Measurements from ENCODE around the gene LAMC2.
A peak's percentile ranks its signal among the peaks of the same experiment; 100 is the strongest.
"Not testable (repeated sequence)": the region's sequence is repeated elsewhere in the genome, so short reads cannot be mapped to it uniquely, and the experiment has no call there.

The LAMC2 gene

GRCh38 chr1:183262628-183263200 is 76.7 kb downstream of the LAMC2 start:
- Histone ChIP-seq H3K27me3 (ENCODE audit: control insufficient read depth, insufficient read depth, low read length) (no peaks in the 10 kb centered on the region), H3K36me3 (ENCODE audit: control insufficient read depth, insufficient read depth, low read length) (no peaks in the 10 kb centered on the region), H3K4me1 (ENCODE audit: control insufficient read depth, insufficient read depth, low read length) (no peaks in the 10 kb centered on the region), H3K27ac (ENCODE audit: low read depth, low read length) (no peak overlapping the region), H3K9ac (ENCODE audit: low read length) (no peak overlapping the region), H3K4me3 (ENCODE audit: low read length) (no peak overlapping the region)

GRCh38 chr1:183263886-183264602 is 78.0 kb downstream of the LAMC2 start:
- Histone ChIP-seq H3K4me1 (ENCODE audit: control insufficient read depth, insufficient read depth, low read length) (no peaks in the 10 kb centered on the region), H3K27ac (ENCODE audit: low read depth, low read length) (no peak overlapping the region), H3K9ac (ENCODE audit: low read length) (no peak overlapping the region), H3K27me3 (ENCODE audit: control insufficient read depth, insufficient read depth, low read length) (no peaks in the 10 kb centered on the region), H3K4me3 (ENCODE audit: low read length) (no peak overlapping the region), H3K36me3 (ENCODE audit: control insufficient read depth, insufficient read depth, low read length) (no peaks in the 10 kb centered on the region)

- H3K9ac ChIP-seq (ENCODE audit: low read length) = no peak overlapping the region
- no peak overlapping the region for H3K4me3 ChIP-seq (ENCODE audit: low read length)
- H3K27ac ChIP-seq (ENCODE audit: low read depth, low read length) = no peak overlapping the region
- no peaks in the 10 kb centered on the region for H3K4me1 ChIP-seq (ENCODE audit: control insufficient read depth, insufficient read depth, low read length)
- H3K27me3 ChIP-seq (ENCODE audit: control insufficient read depth, insufficient read depth, low read length) = peaks cover 2% of the 10 kb centered on the region
- H3K36me3 ChIP-seq (ENCODE audit: control insufficient read depth, insufficient read depth, low read length) = no peaks in the 10 kb centered on the region
Measured at GRCh38 chr1:183267646-183268431, 81.8 kb downstream of the LAMC2 start.

GRCh38 chr1:183270541-183271141 is 84.6 kb downstream of the LAMC2 start:
- no peak overlapping the region for H3K4me3 ChIP-seq (ENCODE audit: low read length)
- H3K9ac ChIP-seq (ENCODE audit: low read length) = no peak overlapping the region
- H3K27me3 ChIP-seq (ENCODE audit: control insufficient read depth, insufficient read depth, low read length) = peaks cover 2% of the 10 kb centered on the region
- no peaks in the 10 kb centered on the region for H3K4me1 ChIP-seq (ENCODE audit: control insufficient read depth, insufficient read depth, low read length)
- H3K27ac ChIP-seq (ENCODE audit: low read depth, low read length) = no peak overlapping the region
- H3K36me3 ChIP-seq (ENCODE audit: control insufficient read depth, insufficient read depth, low read length) = no peaks in the 10 kb centered on the region

GRCh38 chr1:183272390-183272848 is 86.4 kb downstream of the LAMC2 start:
- Histone ChIP-seq H3K27ac (ENCODE audit: low read depth, low read length) (no peak overlapping the region), H3K9ac (ENCODE audit: low read length) (no peak overlapping the region), H3K27me3 (ENCODE audit: control insufficient read depth, insufficient read depth, low read length) (peaks cover 2% of the 10 kb centered on the region), H3K4me1 (ENCODE audit: control insufficient read depth, insufficient read depth, low read length) (no peaks in the 10 kb centered on the region), H3K36me3 (ENCODE audit: control insufficient read depth, insufficient read depth, low read length) (no peaks in the 10 kb centered on the region), H3K4me3 (ENCODE audit: low read length) (no peak overlapping the region)

- Histone ChIP-seq H3K27ac (ENCODE audit: low read depth, low read length) (no peak overlapping the region), H3K27me3 (ENCODE audit: control insufficient read depth, insufficient read depth, low read length) (peaks cover 2% of the 10 kb centered on the region), H3K36me3 (ENCODE audit: control insufficient read depth, insufficient read depth, low read length) (no peaks in the 10 kb centered on the region), H3K4me3 (ENCODE audit: low read length) (no peak overlapping the region), H3K9ac (ENCODE audit: low read length) (no peak overlapping the region), H3K4me1 (ENCODE audit: control insufficient read depth, insufficient read depth, low read length) (peaks cover under 1% of the 10 kb centered on the region)
Measured at GRCh38 chr1:183273300-183273699, 87.2 kb downstream of the LAMC2 start.

- not testable (repeated sequence) for H3K9ac ChIP-seq (ENCODE audit: low read length); H3K27me3 ChIP-seq (ENCODE audit: control insufficient read depth, insufficient read depth, low read length); H3K4me1 ChIP-seq (ENCODE audit: control insufficient read depth, insufficient read depth, low read length); H3K36me3 ChIP-seq (ENCODE audit: control insufficient read depth, insufficient read depth, low read length); H3K27ac ChIP-seq (ENCODE audit: low read depth, low read length); H3K4me3 ChIP-seq (ENCODE audit: low read length)
Measured at GRCh38 chr1:183273984-183274383, 87.9 kb downstream of the LAMC2 start.

GRCh38 chr1:183274836-183275235 is 88.8 kb downstream of the LAMC2 start:
- Histone ChIP-seq H3K4me1 (ENCODE audit: control insufficient read depth, insufficient read depth, low read length) (peaks cover 13% of the 10 kb centered on the region), H3K27ac (ENCODE audit: low read depth, low read length) (no peak overlapping the region), H3K36me3 (ENCODE audit: control insufficient read depth, insufficient read depth, low read length) (no peaks in the 10 kb centered on the region), H3K4me3 (ENCODE audit: low read length) (no peak overlapping the region), H3K27me3 (ENCODE audit: control insufficient read depth, insufficient read depth, low read length) (peaks cover 2% of the 10 kb centered on the region), H3K9ac (ENCODE audit: low read length) (no peak overlapping the region)

- Histone ChIP-seq H3K9ac (ENCODE audit: low read length) (no peak overlapping the region), H3K4me1 (ENCODE audit: control insufficient read depth, insufficient read depth, low read length) (peaks cover 13% of the 10 kb centered on the region), H3K27ac (ENCODE audit: low read depth, low read length) (no peak overlapping the region), H3K36me3 (ENCODE audit: control insufficient read depth, insufficient read depth, low read length) (no peaks in the 10 kb centered on the region), H3K27me3 (ENCODE audit: control insufficient read depth, insufficient read depth, low read length) (peaks cover 2% of the 10 kb centered on the region), H3K4me3 (ENCODE audit: low read length) (no peak overlapping the region)
Measured at GRCh38 chr1:183275322-183275721, 89.3 kb downstream of the LAMC2 start.

- Histone ChIP-seq H3K9ac (ENCODE audit: low read length) (no peak overlapping the region), H3K36me3 (ENCODE audit: control insufficient read depth, insufficient read depth, low read length) (no peaks in the 10 kb centered on the region), H3K27ac (ENCODE audit: low read depth, low read length) (no peak overlapping the region), H3K4me1 (ENCODE audit: control insufficient read depth, insufficient read depth, low read length) (peaks cover 13% of the 10 kb centered on the region), H3K27me3 (ENCODE audit: control insufficient read depth, insufficient read depth, low read length) (no peaks in the 10 kb centered on the region), H3K4me3 (ENCODE audit: low read length) (no peak overlapping the region)
Measured at GRCh38 chr1:183276386-183277080, 90.5 kb downstream of the LAMC2 start.

GRCh38 chr1:183277821-183278738 is 92.0 kb downstream of the LAMC2 start:
- Histone ChIP-seq H3K4me3 (ENCODE audit: low read length) (no peak overlapping the region), H3K36me3 (ENCODE audit: control insufficient read depth, insufficient read depth, low read length) (no peaks in the 10 kb centered on the region), H3K27me3 (ENCODE audit: control insufficient read depth, insufficient read depth, low read length) (no peaks in the 10 kb centered on the region), H3K9ac (ENCODE audit: low read length) (no peak overlapping the region), H3K4me1 (ENCODE audit: control insufficient read depth, insufficient read depth, low read length) (peaks cover 22% of the 10 kb centered on the region), H3K27ac (ENCODE audit: low read depth, low read length) (peak overlapping the region; percentile 56)
